Tibial nerve (tissue), 4 donors: ENCODE measurements around the gene OPHN1. TPM values are rescaled to one million over a fixed set of nuclear protein-coding genes. Genes with fewer than 3 reads are reported as not detected.

Experiments
- DNase-seq, 2 donors: peaks; one replicate each; pipeline ENCODE4 v3.0.0-alpha.2; 2019; ENCODE audit warnings: low spot score in 2 of 2
- H3K27ac ChIP-seq, 4 donors: fragments of 200-600 bp; sonication (generic) in 3 of 4; one replicate each; pipeline ENCODE4 v1.5.1; 2017 to 2019; ENCODE audit warnings: mild to moderate bottlenecking in 1 of 4
- H3K27me3 ChIP-seq, 2 donors: fragments of 200-600 bp; sonication (generic) in 1 of 2; one replicate each; pipeline versions ENCODE4 v1.5.1 to v1.6.0; 2017 to 2019
- H3K36me3 ChIP-seq, 3 donors: fragments of 200-600 bp; sonication (generic); one replicate each; pipeline ENCODE4 v1.5.1; 2018 to 2019
- H3K4me1 ChIP-seq, 4 donors: fragments of 200-600 bp; sonication (generic) in 3 of 4; one replicate each; pipeline ENCODE4 v1.5.1; 2017 to 2019
- H3K4me3 ChIP-seq, 4 donors: fragments of 200-600 bp; sonication (generic) in 3 of 4; one replicate each; pipeline ENCODE4 v1.5.1; 2017 to 2019; ENCODE audit warnings: mild to moderate bottlenecking in 1 of 4, moderate library complexity in 1 of 4
- H3K9me3 ChIP-seq, 4 donors: fragments of 200-600 bp; sonication (generic) in 3 of 4; one replicate each; pipeline ENCODE4 v1.5.1; 2017 to 2019
- CTCF ChIP-seq, 5 experiments: fragments of 200-600 bp in 3 of 5; fragments of 450-650 bp in 2 of 5; sonication (generic) in 3 of 5; IDR thresholded peaks; one replicate each; pipeline ENCODE4 v1.5.1; 2016 to 2019; ENCODE audit warnings: antibody characterized with exemption in 5 of 5, mild to moderate bottlenecking in 3 of 5, moderate library complexity in 2 of 5
- EP300 ChIP-seq, 2 donors: sonication (generic); formaldehyde crosslinking; IDR thresholded peaks; one replicate each; pipeline ENCODE4 v1.6.1; 2017; ENCODE audit warnings: antibody characterized with exemption in 2 of 2, mild to moderate bottlenecking in 1 of 2
- POLR2A ChIP-seq, 2 donors: fragments of 450-650 bp; IDR thresholded peaks; one replicate each; pipeline ENCODE4 v1.6.1; 2017; ENCODE audit warnings: antibody characterized with exemption in 2 of 2, mild to moderate bottlenecking in 2 of 2, moderate library complexity in 2 of 2
- WGBS, 2 donors: methylation state at CpG; one replicate each; pipeline ENCODE4 v1.1.5; 2018; 5-methylcytosine and 5-hydroxymethylcytosine counted together
- total RNA-seq, 4 donors: library from RNA; depleted of rRNA; stranded (reverse); fragments of >200 nt; gene quantifications; one replicate each; pipeline ENCODE4 v1.1.0, GENCODE V29; 2016

Gene OPHN1
- total RNA-seq, 4 donors from 2014 or later = 13.2 to 27.1 (median 20.5) TPM

GRCh38 chrX:68419975-68420374, 13.3 kb downstream of the OPHN1 start:
- H3K9me3 ChIP-seq = no peaks in the 10 kb centered on the region
- H3K27ac ChIP-seq = no peak overlapping the region
- 40 to 45% methylated on average over 3 of the region's 3 CpGs for WGBS, 2 donors
- no peak for DNase-seq
- peaks cover 0 to 58% (median 2%) of the 10 kb centered on the region in 4 donors for H3K4me1 ChIP-seq
- TF ChIP-seq CTCF (IDR thresholded peaks at IDR 0.05) = no peak
- TF ChIP-seq POLR2A (IDR thresholded peaks at IDR 0.05) = no peak
- TF ChIP-seq EP300 (IDR thresholded peaks at IDR 0.05) = no peak
- H3K36me3 ChIP-seq = no peaks in the 10 kb centered on the region
- H3K27me3 ChIP-seq = peaks cover 0 to 4% of the 10 kb centered on the region in 2 donors
- H3K4me3 ChIP-seq = no peak overlapping the region

GRCh38 chrX:68417651-68418050, 15.6 kb downstream of the OPHN1 start:
- Histone ChIP-seq H3K4me3 (no peak overlapping the region), H3K27ac (no peak overlapping the region), H3K4me1 (peaks cover 0 to 77% (median 2%) of the 10 kb centered on the region in 4 donors), H3K36me3 (no peaks in the 10 kb centered on the region), H3K27me3 (peaks cover 0 to 8% of the 10 kb centered on the region in 2 donors), H3K9me3 (no peaks in the 10 kb centered on the region)
- DNase-seq = no peak
- 69 to 88% methylated on average over 2 of the region's 2 CpGs for WGBS, 2 donors
- TF ChIP-seq POLR2A (IDR thresholded peaks at IDR 0.05) (no peak), EP300 (IDR thresholded peaks at IDR 0.05) (no peak), CTCF (IDR thresholded peaks at IDR 0.05) (no peak)

- TF ChIP-seq EP300 (IDR thresholded peaks at IDR 0.05) = peak in 1 of 2 donors; percentile 16
- no peak for TF ChIP-seq POLR2A (IDR thresholded peaks at IDR 0.05)
- H3K27ac ChIP-seq = no peak overlapping the region
- H3K36me3 ChIP-seq = no peaks in the 10 kb centered on the region
- peaks cover 0 to 8% of the 10 kb centered on the region in 2 donors for H3K27me3 ChIP-seq
- DNase-seq = no peak
- WGBS, 2 donors = 53 to 58% methylated on average over 3 of the region's 3 CpGs
- H3K4me3 ChIP-seq = no peak overlapping the region
- H3K9me3 ChIP-seq = no peaks in the 10 kb centered on the region
- H3K4me1 ChIP-seq = peaks cover 0 to 71% (median 2%) of the 10 kb centered on the region in 4 donors
Measured at GRCh38 chrX:68416592-68416991, 16.7 kb downstream of the OPHN1 start.

GRCh38 chrX:68415316-68415715, 18.0 kb downstream of the OPHN1 start:
- H3K4me1 ChIP-seq = peaks cover 0 to 61% (median 2%) of the 10 kb centered on the region in 4 donors
- H3K4me3 ChIP-seq = no peak overlapping the region
- no peak for TF ChIP-seq POLR2A (IDR thresholded peaks at IDR 0.05)
- TF ChIP-seq EP300 (IDR thresholded peaks at IDR 0.05) = no peak
- no peak for TF ChIP-seq CTCF (IDR thresholded peaks at IDR 0.05)
- H3K27me3 ChIP-seq = peaks cover 0 to 8% of the 10 kb centered on the region in 2 donors
- H3K27ac ChIP-seq = no peak overlapping the region
- peak; percentile 30 to 33 for DNase-seq
- no peaks in the 10 kb centered on the region for H3K9me3 ChIP-seq
- WGBS, 2 donors = 7 to 67% methylated on average over 1 of the region's 1 CpG
- no peaks in the 10 kb centered on the region for H3K36me3 ChIP-seq

GRCh38 chrX:68413254-68413653, 20.0 kb downstream of the OPHN1 start:
- TF ChIP-seq CTCF (IDR thresholded peaks at IDR 0.05) (no peak), POLR2A (IDR thresholded peaks at IDR 0.05) (no peak), EP300 (IDR thresholded peaks at IDR 0.05) (no peak)
- Histone ChIP-seq H3K4me3 (no peak overlapping the region), H3K4me1 (peaks cover 0 to 53% (median 2%) of the 10 kb centered on the region in 4 donors), H3K27me3 (peaks cover 0 to 4% of the 10 kb centered on the region in 2 donors), H3K36me3 (no peaks in the 10 kb centered on the region), H3K9me3 (no peaks in the 10 kb centered on the region), H3K27ac (peak overlapping the region in 1 of 4 donors; percentile 30)
- no peak for DNase-seq
- 54 to 67% methylated on average over 3 of the region's 3 CpGs for WGBS, 2 donors

GRCh38 chrX:68411729-68412128, 21.6 kb downstream of the OPHN1 start:
- WGBS, 2 donors = 76 to 97% methylated on average over 3 of the region's 3 CpGs
- Histone ChIP-seq H3K4me1 (peaks cover 0 to 40% (median 0%) of the 10 kb centered on the region in 4 donors), H3K27ac (no peak overlapping the region), H3K27me3 (peaks cover 0 to 4% of the 10 kb centered on the region in 2 donors), H3K9me3 (no peaks in the 10 kb centered on the region), H3K4me3 (no peak overlapping the region), H3K36me3 (no peaks in the 10 kb centered on the region)
- no peak for TF ChIP-seq POLR2A (IDR thresholded peaks at IDR 0.05)
- TF ChIP-seq EP300 (IDR thresholded peaks at IDR 0.05) = no peak
- no peak for TF ChIP-seq CTCF (IDR thresholded peaks at IDR 0.05)
- DNase-seq = no peak
